GM18498 (cell line): ENCODE results near the gene CPSF3.
"Not testable (repeated sequence)": the region's sequence is repeated elsewhere in the genome, so short reads cannot be mapped to it uniquely, and the experiment has no call there.

ENCODE experiments used
- ATAC-seq: cut with Tn5 transposase; IDR thresholded peaks from one replicate; pipeline ENCODE4 v1.9.1; 2021; ENCODE audit warnings: mild to moderate bottlenecking, moderate library complexity; ENCODE audit not compliant: unreplicated experiment

The CPSF3 gene

DNA sequence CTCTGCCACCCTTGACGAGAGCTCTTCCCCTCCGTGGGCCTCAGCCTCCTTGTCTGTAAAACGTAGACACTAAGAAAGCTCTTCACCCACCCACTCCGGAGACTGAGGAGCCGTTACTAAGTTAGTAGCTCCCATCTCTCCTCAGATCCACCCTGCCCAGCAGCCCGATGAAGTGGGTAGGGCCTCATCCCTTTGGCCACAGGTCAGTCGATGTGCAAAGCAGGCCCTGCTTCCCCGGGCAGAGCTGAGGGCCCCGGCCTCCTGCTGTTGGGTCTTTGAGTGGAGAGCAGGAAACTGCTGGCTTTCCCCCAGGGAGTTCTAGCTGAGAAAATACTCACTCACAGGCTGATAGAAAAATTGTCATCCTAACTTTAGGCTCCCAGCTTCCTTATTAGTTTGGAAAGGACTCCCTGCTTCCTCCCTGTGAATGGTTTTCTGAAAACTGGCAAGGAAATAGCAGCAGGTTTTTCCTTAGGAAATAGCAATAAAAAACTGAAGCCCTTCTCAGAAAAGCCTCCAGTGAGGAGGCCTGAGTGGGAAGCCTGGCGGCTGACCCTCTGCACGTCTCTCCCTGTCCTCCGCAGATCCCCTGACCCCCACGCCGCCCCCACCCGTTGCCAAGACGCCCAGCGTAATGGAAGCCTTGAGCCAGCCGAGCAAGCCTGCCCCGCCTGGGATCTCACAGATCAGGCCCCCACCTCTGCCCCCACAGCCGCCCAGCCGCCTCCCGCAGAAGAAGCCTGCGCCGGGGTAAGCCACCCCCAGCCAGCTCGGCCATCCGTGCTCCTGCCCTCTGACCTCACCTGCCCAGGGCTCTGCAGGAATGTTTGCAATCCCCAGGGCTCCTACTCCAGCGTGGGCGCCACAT is 30.3 kb upstream of the CPSF3 start:
- no peak for ATAC-seq

DNA sequence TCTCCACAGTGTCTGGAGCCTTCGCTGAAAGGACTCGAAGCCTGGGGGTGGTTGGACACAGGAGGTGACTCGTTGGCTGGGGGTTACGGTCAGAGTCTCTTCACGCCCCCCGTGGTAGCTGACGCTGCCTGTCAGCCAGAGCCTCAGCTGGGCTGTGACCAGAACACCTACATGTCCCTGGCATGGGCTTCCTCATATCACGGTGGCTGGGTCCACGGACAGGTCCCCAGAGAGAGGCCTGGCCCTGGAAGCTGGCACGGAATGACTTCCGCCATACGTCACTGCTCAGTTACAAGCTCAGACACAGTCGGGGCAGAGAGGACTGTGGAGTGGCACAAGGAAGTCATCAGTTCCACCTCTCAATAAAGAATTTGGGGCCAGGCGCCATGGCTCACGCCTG is 28.6 kb upstream of the CPSF3 start:
- ATAC-seq: no peak

DNA sequence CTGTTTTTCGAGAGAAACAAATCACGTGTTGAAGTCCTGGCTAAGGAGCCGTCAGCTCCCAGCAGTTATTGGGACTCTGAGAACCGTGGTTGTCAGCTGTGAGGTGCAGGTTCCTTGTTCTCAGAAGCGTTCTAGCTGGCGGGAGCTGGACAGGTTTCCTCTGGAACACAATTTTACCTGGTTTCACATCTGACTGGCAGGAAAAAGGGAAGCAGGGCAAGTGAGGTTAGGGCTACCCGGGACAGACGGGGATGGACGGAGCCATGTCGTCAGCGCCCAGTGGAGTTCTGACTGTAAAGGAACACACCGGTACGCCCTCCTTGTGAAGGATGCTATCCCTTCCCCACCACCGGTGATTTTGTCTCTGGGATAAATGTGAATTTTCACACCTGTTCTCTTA is 26.3 kb upstream of the CPSF3 start:
- ATAC-seq: no peak

DNA sequence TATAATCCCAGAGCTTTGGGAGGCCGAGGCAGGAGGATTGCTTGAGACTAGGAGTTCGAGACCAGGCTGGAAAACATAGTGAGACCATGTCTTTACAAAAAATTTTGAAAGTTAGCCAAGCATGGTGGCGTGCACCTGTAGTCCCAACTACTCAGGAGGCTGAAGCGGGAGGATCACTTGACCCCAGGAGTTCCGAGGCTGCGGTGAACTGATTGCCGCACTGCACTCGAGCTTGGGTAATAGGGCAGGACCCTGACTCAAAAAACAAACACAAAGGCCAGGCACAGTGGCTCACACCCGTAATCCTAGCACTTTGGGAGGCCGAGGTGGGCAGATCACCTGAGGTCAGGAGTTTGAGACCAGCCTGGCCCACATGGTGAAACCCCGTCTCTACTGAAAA is 25.2 kb upstream of the CPSF3 start:
- ATAC-seq: not testable (repeated sequence)

DNA sequence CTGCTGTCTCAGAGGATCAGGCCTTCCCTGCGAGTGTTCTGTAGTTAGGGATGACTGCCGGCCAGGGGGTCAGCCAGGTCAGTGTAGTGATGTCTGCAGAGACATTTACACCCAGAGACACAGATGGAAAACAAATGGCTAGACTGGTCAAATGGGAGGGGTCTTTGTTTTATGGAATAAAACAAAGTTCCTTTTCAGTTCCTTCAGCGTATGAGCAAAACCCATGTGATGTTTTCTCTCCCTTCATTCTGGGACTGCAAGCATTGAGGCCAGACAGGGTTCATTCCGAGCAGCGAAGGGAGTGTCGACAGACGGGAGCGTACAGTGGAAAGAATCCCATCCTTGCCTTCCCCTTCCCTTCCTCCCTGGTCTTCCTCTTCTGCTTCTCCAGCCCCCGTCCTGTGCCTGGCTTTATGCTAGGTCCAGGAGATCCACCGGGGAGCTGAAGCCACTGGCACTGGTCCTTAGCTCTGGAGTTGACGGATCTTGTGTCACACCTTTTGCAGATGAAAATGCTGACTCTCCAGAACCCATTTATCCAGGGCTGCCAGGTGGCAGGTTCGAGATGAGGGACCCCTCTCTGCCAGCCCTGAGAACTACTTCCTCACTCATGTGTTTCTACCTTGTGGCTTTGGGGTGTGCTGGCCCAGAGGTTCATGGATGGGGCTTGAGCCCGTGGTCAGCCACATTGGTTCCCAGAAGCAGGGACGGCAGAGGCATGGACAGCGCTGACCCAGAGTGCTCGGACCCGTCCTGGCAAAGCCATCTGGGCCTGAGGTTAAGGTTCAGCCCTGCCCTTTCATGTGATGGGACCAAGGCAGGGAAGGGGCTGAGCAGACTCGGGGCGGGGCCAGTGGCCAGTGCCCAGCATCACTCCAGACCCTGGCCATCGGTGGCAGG is 24.3 kb upstream of the CPSF3 start:
- no peak for ATAC-seq

DNA sequence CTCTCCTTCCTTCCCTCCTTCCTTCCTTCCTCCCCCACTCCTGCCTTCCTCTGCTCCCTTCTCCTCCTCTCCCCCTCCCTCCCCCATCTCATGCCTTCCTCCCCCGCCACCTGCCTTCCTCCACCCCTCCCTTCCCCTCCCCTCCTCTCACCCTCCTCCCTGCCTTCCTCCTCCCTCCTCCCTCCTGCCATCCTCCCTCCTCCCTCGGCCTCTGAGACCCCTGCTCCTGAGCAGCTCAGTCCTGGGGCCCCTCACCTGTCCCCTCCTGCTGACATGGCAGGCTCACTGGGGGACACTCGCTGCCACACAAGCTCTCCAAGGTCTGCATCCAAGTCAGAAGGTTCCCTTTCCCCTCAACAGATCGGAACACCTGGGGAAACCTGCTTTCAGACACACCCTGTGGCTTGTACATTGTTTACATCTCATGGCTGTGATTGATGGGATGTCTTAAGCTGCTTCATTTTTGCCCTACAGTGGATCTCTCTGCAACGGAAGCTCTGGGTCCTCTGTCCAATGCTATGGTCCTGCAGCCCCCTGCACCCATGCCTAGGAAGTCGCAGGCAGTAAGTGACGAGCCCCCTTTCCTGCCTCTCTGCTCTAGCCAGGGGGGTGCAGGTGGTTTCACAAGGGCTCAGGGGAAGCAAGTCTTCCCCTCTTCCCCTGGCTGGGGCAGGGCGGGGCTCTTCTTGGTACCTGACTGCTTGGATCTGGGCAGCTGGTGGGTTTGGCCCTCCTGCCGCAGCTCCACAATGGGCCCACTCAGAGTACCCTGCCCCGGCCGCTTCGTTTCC is 23.0 kb upstream of the CPSF3 start:
- ATAC-seq: no peak

DNA sequence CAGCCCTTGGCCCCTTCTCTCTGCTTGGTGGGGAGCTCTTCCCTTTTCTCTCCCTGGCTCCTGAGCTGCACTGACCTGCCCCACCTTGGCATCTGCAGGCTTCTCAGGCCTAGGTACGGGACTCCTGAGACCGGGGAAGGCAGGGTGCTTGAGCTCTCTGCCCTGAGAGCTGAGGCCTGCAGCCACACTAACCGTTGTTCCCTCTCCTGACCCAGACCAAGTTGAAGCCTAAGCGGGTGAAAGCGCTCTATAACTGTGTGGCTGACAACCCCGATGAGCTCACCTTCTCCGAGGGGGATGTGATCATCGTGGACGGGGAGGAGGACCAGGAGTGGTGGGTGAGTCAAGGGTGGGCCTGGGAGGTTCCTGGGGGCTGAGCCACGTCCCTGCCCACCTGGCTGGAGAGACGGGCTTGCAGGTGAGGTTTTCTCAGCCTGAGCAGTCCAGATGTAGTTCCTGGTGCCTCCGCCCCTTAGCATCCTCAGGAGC is 22.4 kb upstream of the CPSF3 start:
- ATAC-seq: no peak

DNA sequence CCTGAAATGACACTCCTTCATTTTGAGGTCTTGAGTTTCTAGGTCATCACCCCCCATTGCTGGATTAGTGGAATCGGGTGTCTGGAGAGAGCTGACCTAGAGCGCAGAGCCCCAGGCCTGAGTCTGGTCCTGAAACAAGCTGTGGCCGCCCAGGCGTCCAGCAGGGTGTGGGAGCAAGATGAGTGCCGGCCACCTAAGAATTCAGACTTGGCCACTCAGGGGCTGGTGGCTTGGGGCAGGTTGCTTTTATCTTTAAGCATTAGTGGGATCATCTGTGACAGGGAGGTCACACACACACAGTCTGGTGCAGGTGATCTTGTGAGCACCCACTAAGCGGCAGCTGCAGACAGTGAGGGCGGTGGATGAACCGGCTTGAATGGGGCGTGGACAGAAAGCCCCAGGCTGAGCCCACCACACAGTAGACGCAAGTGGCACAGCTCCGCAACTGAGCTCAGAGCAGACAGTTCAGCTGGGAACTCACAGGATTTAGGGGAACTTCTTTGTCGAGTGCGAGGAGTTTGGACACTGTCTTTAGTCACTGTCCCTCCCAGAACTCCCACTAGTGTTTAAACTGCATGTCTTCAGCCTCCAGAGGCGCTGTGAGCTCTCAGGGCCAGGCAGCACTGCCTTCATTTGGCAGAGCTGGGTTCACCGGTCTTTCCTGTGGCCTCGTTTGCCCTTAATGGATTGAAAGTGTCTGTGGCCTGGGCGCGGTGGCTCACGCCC is 21.6 kb upstream of the CPSF3 start:
- no peak for ATAC-seq

DNA sequence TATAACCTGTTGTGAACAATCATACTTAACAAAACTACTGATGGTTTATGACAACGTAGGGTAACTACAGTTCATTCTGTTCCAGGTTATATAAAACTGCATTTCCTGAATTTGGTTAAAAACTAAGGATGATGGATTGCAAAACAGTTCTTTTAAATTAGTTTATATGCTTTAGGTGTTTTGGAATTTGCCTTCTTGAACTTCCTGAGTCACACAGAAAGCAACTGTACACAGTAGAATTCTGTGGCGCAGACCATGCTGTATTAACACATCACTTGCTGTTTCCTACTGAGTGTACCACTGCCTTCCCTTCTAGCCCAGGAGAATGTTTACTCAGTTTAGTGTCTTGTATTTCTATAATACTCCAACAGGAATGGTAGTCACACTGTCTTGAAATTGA is 19.5 kb upstream of the CPSF3 start:
- no peak for ATAC-seq

DNA sequence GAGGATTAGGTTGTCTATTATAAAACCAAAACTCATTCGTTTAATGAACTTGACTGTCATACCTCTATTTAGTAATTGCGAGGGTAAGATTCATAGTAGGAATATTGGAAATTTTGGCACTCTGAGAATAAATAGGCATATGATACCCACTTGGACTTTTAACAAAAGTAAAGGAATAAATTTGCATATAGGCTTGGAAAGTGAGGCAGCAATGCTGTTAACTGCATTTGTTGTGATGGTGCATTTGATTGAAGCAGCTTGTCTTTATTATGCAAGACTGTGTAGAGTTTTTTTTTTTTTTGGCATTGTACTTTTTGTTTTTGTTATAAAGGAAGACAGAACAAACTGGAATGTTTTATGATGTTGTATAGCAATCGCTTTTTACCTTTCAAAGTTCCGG is 19.0 kb upstream of the CPSF3 start:
- ATAC-seq: no peak

DNA sequence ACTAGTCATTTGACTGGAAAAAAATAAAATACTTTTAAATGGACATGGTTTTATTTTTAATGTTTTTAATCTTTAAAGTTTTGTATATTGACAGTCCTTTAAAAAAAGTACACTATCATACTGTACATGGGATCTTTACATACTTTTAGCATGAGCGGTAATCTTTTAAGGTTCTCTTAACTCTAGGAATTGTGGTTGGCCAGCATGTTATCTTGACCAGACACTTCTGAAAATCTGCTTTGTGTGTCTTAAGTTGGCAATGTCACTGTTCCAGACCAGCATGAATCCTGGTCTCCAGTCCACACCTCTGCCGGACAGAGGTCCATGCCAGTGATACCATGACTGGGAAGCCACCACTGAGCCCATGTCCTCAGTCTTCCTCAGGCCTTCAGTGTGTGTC is 17.8 kb upstream of the CPSF3 start:
- no peak for ATAC-seq

DNA sequence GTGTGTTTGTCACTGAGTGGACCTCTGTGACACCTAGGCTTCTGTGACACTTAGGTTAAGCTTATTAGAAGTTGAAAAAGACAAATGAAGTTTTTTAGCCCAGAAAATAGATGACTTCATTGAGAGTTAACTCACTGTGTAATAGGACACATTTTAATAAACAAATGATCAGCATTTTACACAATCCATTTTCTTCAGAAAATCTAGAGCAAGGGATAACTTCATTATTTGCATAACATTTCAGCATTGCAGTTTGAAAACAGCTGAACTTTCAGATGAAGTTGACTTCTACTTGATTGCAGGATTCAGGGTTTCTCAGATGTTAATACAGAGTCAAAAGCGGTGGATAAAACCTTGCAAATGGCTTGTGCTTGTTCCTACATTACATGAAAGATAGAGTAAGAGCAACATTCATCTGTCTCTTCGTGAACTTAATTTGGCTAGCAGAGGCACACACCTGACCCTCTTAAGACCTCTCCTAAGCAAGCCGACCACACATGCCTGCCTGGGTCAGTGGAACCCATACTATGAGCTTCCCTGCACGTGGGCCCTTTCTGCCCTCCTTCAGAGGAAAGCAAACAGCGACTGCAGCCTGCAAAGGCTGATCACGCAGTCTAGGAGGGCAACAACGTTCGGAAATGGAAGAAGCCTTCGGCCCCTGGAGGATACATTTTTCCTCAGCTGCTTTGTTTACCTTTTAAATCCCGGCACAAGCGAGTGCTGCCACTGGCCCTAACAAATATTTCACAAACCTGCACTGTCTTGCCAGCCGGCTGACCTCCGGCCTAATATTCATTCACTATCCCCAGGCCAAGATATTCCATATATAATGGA is 16.7 kb upstream of the CPSF3 start:
- ATAC-seq: no peak

DNA sequence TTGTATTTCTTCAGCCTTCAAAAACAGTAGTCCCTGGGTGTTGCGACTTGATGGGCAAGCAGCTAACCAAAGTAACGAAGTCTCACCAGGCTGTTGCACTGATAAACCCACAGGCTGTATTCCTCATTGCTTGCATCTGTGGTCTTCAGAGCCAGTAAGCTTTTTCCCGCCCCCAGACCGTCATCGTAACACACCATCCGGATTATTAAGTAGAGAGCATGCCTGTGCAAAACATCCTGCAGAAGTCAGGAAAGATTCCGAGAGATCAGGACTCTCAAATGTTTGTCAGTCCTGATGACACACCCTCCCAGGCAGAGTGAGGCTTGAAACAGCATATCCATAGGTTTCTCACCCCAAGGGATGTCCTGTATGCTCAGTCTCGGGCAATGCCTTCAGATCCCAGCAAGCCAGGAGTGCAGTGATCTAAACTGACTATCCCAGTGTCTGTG is 16.1 kb upstream of the CPSF3 start:
- no peak for ATAC-seq

DNA sequence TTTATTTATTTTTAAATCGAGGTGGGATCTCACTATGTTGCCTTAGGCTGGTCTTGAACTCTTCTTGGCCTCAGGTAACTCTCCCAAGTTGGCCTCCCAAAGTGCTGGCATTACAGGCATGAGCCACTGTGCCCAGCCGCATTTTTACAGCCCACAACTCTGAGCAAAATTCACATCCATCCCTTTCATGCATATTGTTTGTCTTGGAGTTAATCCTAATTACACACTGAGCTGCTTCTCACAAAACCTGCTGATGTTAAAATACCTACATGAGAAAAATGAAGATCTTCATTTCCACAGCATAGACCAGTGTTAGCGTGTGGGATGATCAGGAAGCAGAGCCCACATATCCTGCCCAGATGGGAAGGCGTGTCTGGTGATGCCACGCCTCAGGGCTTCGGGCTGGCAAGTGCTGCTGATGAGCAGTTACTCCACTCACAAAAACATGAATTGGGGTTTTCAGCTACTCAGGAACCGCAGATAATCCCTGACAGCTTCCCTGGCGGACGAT is 14.8 kb upstream of the CPSF3 start:
- ATAC-seq: no peak

DNA sequence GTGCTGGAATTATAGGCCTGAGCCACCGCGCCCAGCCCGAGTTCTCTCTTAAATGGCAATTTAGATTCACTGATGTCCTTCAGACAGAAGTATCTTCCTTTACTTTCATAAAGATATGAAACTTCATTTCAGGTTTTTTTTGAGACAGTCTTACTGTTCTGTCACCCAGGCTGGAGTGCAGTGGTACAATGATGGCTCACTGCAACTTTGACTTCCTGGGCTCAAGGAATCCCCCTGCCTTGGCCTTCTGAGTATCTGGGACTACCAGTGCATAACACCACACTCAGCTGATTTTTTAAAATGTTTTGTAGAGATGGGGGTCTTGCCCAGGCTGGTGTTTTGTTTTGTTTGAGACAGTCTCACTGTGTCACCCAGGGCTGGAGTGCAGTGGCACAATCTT is 13.3 kb upstream of the CPSF3 start:
- ATAC-seq: no peak

DNA sequence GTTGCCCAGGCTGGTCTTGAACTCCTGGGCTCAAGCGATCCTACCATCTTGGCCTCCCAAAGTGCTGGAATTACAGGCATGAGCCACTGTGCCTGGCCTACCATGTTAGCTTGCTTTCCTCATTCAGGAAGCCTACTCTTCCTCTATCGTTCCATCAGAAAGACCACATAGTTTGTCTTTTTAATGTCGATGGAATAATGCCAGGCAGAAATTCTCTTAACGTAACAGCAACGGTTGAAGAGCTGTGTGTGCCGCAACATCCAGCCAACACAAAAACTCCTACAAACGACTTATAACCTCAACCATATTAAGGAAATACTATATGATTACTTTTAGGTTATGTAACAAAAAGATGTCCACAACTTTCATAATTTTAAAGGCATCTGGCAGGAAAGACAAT is 10.7 kb upstream of the CPSF3 start:
- no peak for ATAC-seq

DNA sequence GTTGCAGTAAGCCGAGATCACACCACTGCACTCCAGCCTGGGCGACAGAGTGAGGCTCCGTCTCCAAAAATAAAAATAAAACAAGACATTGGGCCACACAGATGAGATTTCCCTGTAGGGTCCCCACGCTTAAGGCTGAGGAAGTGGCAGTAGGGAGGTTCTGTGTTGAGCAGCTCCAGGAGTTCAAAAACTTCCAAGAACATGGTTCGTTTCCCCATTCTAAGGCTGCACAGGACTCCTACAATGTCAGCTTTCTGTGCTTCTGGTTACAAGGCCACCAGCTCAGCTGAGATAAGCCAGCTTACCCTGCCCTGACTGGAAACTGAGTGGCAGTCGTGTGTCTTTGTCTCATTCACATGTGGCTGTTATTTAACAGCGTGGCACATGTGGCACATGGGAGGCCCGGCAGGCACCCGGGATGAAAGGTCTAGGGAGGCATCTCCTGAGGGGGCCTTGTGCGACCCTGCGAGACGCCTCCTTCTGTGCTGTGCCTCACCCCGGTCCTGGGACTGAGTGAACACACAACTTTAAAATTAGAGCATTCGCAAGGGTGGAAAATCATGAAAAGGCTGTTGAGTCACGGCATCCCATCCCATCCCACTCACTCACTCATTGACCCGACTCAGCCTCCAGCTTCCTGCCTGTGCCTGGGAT is 7.8 kb upstream of the CPSF3 start:
- no peak for ATAC-seq

DNA sequence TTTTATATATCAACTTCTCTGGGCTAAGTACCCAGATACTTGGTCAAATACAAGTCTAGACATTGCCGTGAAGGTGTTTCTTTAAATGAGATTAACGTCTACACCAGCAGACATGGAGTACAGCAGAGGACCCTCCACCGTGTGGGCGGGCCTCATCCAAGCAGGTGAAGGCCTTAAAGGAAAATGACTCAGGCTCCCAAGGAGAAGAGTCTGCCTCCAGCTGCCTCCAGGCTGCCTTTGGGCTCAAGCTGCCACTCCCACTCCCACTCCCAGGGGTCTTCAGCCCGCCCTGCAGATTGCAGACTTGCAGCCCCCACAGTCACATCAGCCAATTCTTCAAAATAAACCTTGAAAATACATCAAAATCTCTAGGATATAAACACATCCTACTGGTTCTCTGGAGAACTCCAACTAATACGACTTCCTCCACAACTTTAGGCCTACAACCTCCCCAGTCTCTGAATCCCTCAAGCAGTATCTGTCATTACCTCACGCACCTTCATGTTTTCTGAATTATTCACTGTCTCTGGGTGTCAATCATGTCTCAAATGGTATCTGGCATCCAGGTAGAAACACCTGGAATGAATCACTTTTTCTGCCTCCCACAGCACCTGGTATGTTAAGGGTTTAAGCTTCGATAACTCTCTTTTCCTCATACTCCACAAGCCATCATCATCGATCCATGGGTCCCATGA is 7.0 kb upstream of the CPSF3 start:
- ATAC-seq: no peak
